ENCODE results near the gene IRS4.

DNA sequence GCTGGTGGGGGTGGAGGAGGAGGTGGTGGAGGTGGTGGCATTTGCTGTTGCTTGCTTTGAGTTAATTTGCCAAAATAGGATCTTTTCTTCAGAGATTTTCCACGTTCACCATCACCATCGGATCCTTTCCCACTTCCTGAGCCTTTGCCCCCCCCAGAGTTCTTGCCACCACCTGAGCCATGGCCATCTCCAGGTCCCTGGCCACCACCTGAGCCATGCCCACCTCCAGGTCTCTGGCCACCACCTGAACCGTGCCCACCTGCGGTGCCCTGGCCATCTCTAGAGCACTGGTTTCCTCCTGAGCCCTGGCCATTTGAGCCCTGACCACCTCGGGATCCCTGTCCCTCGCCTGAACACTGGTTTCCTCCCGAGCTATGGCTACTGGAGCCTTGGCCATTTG, 1.9 kb downstream of the IRS4 start:
- TF ChIP-seq, protein P1, sequence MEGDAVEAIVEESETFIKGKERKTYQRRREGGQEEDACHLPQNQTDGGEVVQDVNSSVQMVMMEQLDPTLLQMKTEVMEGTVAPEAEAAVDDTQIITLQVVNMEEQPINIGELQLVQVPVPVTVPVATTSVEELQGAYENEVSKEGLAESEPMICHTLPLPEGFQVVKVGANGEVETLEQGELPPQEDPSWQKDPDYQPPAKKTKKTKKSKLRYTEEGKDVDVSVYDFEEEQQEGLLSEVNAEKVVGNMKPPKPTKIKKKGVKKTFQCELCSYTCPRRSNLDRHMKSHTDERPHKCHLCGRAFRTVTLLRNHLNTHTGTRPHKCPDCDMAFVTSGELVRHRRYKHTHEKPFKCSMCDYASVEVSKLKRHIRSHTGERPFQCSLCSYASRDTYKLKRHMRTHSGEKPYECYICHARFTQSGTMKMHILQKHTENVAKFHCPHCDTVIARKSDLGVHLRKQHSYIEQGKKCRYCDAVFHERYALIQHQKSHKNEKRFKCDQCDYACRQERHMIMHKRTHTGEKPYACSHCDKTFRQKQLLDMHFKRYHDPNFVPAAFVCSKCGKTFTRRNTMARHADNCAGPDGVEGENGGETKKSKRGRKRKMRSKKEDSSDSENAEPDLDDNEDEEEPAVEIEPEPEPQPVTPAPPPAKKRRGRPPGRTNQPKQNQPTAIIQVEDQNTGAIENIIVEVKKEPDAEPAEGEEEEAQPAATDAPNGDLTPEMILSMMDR (conservative IDR thresholded peaks at IDR 0.05; ENCODE audit: low read length) = no peak
- no peak for TF ChIP-seq EZH2phosphoT487 (IDR thresholded peaks at IDR 0.05; ENCODE audit: borderline replicate concordance)

All from Loucy (cell line).